Lung (tissue), 12 donors: Measurements from ENCODE around the gene WNT7B. TPM values are rescaled to one million over a fixed set of nuclear protein-coding genes. Genes with fewer than 3 reads are reported as not detected.

Experiments
- ATAC-seq: fragments of 200-7000 bp; cut with Tn5 transposase; one replicate; pipeline ENCODE4 v1.9.1; 2020; ENCODE audit warnings: moderate number of reproducible peaks; ENCODE audit not compliant: insufficient read depth, low FRiP score
- DNase-seq, 3 donors: peaks; one replicate each; pipeline ENCODE4 v3.0.0-alpha.2; 2013 to 2017
- H3K27ac ChIP-seq, 2 donors: one replicate each; pipeline ENCODE4 v1.5.1; 2013; ENCODE audit warnings: mild to moderate bottlenecking in 2 of 2, moderate library complexity in 2 of 2, control low read depth in 1 of 2, inconsistent platforms in 1 of 2, low read depth in 1 of 2, low read length in 1 of 2
- H3K27me3 ChIP-seq, 3 donors: one replicate each; pipeline ENCODE4 v1.5.1; 2013; ENCODE audit warnings: low read length in 2 of 3; ENCODE audit not compliant: control insufficient read depth in 3 of 3, insufficient read depth in 3 of 3
- H3K36me3 ChIP-seq, 4 donors: one replicate each; pipeline ENCODE4 v1.5.1; 2013; ENCODE audit warnings: low read length in 4 of 4, mild to moderate bottlenecking in 1 of 4, moderate library complexity in 1 of 4; ENCODE audit not compliant: control insufficient read depth in 4 of 4, insufficient read depth in 4 of 4
- H3K4me1 ChIP-seq, 5 donors: one replicate each; pipeline ENCODE4 v1.5.1; 2013; ENCODE audit warnings: low read length in 5 of 5, mild to moderate bottlenecking in 2 of 5, moderate library complexity in 1 of 5; ENCODE audit not compliant: control insufficient read depth in 5 of 5, insufficient read depth in 5 of 5
- H3K4me3 ChIP-seq: one replicate; pipeline ENCODE4 v1.5.1; 2013; ENCODE audit warnings: mild to moderate bottlenecking, control low read depth, moderate library complexity
- H3K9ac ChIP-seq, 2 donors: one replicate each; pipeline ENCODE4 v1.5.1; 2013; ENCODE audit warnings: low read length in 2 of 2, control low read depth in 1 of 2; ENCODE audit not compliant: insufficient read depth in 1 of 2
- H3K9me3 ChIP-seq, 4 donors: one replicate each; pipeline ENCODE4 v1.5.1; 2013; ENCODE audit warnings: low read length in 3 of 4, mild to moderate bottlenecking in 1 of 4, moderate library complexity in 1 of 4; ENCODE audit not compliant: control insufficient read depth in 4 of 4, insufficient read depth in 3 of 4
- CTCF ChIP-seq: IDR thresholded peaks from 2 replicates; pipeline ENCODE4 v1.5.1; 2012; ENCODE audit warnings: mild to moderate bottlenecking; ENCODE audit errors: control extremely low read depth, extremely low read depth
- WGBS, 2 donors: extraction: QIAGEN DNeasy Blood & Tissue Kit; methylation state at CpG; one replicate each; pipeline ENCODE4 v1.1.7; 2013; 5-methylcytosine and 5-hydroxymethylcytosine counted together
- polyA plus RNA-seq, 2 donors: library from polyadenylated mRNA; stranded (reverse); fragments of 200-250 nt; gene quantifications; one replicate each; pipeline ENCODE4 v1.2.1, GENCODE V29; 2013
- total RNA-seq, 2 donors: library from RNA; depleted of rRNA in 1 of 2; stranded (reverse); fragments of >200 nt in 1 of 2; gene quantifications; one replicate each; pipeline ENCODE4 v1.2.1, GENCODE V29; 2014 to 2021
- donor health status: control.
- donor health status: control.
- donor health status: Bipolar disorder and iron deficiency.
- donor health status: healthy.
- donor health status: DM: yes; HTN: yes; CAD: no.

The WNT7B gene
- total and polyA plus RNA-seq, 4 donors, result 3.5 to 12.5 (median 6.5) TPM

GRCh38 chr22:45994491-45995404, 17.8 kb upstream of the WNT7B start:
- no peak overlapping the region for H3K4me3 ChIP-seq
- no peak for ATAC-seq
- DNase-seq, result peak; percentile 69 to 78 (median 70)
- no peaks in the 10 kb centered on the region for H3K27me3 ChIP-seq
- 41 to 44% methylated on average over 26 to 27 of the region's 27 CpGs for WGBS, 2 donors
- H3K27ac ChIP-seq, result no peak overlapping the region
- H3K36me3 ChIP-seq, result no peaks in the 10 kb centered on the region
- peak; percentile 98 for TF ChIP-seq CTCF
- no peak overlapping the region for H3K9ac ChIP-seq
- no peaks in the 10 kb centered on the region for H3K9me3 ChIP-seq
- peaks cover 5 to 32% (median 11%) of the 10 kb centered on the region in 5 donors for H3K4me1 ChIP-seq

GRCh38 chr22:45993841-45994240, 16.9 kb upstream of the WNT7B start:
- DNase-seq, result no peak
- no peak for ATAC-seq
- no peak overlapping the region for H3K4me3 ChIP-seq
- no peak overlapping the region for H3K27ac ChIP-seq
- H3K27me3 ChIP-seq, result no peaks in the 10 kb centered on the region
- no peak overlapping the region for H3K9ac ChIP-seq
- WGBS, 2 donors, result 43 to 60% methylated on average over 2 of the region's 2 CpGs
- TF ChIP-seq CTCF, result no peak
- no peaks in the 10 kb centered on the region for H3K9me3 ChIP-seq
- H3K4me1 ChIP-seq, result peaks cover 5 to 28% (median 11%) of the 10 kb centered on the region in 5 donors
- H3K36me3 ChIP-seq, result no peaks in the 10 kb centered on the region

GRCh38 chr22:45993143-45993692, 16.3 kb upstream of the WNT7B start:
- H3K27me3 ChIP-seq, result no peaks in the 10 kb centered on the region
- H3K36me3 ChIP-seq, result no peaks in the 10 kb centered on the region
- H3K9me3 ChIP-seq, result no peaks in the 10 kb centered on the region
- no peak for ATAC-seq
- H3K4me3 ChIP-seq, result no peak overlapping the region
- H3K4me1 ChIP-seq, result peaks cover 5 to 22% (median 11%) of the 10 kb centered on the region in 5 donors
- TF ChIP-seq CTCF, result no peak
- WGBS, 2 donors, result 97 to 98% methylated on average over 5 of the region's 5 CpGs
- no peak overlapping the region for H3K9ac ChIP-seq
- no peak for DNase-seq
- no peak overlapping the region for H3K27ac ChIP-seq
